Amniotic epithelial cell (primary cell): ENCODE results near the gene ATAD1.

ENCODE experiments used
- DNase-seq: peaks from one replicate; pipeline ENCODE4 v3.0.0-alpha.2; 2010; ENCODE audit warnings: low read depth

Gene ATAD1

DNA sequence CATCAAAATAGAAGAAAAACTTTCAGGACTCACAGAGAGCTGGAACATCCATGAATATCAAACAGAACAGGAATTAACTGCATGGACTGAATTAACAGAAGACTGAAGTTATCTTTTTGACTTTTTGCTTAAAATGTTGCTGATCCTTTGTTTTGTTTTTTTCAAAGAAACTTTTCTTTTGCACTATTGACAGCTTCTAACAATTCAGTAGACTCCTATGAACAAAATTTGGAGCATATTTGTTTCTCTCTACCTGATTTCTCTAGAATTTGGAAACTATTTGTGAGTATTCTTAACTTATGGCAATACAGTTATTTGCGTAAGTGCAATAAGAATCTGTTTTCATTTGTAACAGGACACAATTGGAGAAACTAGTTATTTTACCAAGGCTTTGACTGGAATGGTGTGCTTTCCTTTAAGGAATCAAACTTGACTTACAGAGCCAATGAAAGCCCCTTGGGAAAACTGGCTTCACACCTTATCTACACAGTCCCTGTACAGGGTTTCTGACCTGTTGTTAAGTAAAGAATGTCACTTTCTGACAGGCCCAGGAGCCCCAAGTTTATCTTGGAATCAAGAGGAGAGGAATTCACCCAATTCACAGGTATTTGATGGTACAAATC, 16.1 kb downstream of the ATAD1 start:
- DNase-seq = peak; percentile 14

DNA sequence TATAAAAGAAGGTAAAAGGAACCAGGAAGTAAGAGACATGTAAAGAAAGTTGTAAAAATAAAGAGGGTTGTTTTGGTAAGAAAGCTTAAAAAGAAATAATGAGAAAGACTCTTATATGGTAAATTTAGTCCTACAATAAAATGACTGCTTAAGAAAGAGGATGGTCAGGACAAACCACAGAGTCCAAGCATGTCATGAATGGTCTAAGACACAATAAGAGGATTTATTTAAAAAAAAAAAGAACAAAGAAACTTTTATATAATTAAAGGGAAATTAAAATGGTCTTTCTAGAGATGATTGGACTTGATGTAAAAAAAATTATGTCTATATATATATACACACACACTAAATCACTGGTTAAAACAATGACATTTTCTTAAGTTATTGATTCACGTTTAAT, 18.2 kb downstream of the ATAD1 start:
- no peak for DNase-seq

DNA sequence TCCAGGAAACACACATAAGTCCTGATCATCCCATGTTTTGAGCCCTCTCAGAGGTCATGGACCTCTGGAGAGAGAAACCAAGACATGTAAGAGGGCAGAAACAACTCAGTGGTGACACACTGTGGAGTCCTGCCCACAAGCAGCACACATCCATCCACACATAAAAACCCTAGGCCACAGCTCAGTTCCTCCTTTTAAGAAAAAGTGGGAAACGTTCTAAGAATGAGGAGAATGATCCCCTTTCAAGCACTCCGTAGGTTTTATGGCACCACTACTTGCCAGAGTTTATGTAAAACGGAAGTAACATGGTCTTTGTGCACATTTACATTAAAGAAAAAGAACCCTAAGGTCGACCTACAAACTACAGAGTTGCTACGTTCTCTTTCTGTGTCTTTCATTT, 19.9 kb downstream of the ATAD1 start:
- no peak for DNase-seq

DNA sequence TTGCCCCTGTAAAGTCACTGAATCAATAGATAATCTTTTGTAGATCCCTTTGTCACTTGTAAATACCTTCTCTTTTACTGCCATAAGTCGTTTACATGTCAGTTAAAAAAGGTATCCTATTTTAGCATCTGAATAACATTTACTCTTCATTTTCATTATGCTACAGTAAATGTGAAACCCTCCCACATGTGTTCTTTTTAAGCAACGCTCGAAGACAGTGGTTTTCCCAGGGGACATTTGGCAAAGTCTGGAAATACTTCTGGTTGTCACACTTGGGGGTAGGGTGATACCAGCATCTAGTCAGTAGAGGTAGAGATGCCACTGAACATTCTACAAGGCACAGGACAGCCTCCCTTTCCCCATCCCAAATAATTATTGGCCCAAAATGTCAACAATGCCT, 23.7 kb downstream of the ATAD1 start:
- DNase-seq = no peak

DNA sequence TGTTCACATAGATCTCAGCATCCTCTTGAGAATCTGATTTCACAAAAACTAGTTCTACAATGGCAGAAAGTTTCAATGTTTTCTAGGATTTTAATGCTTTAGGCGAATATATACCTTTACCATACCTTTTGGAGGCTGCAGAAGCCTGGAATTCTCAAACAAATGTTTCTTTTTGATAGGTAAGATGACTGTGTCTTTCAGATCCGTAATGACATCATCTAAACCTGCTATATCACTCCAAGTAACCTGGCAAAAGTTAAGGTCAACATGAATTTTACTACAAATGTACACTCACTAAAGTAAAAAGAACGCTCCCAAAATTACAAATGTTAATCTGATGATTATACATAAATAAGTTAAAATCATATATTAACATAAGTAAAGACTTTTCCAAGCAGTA, 27.8 kb downstream of the ATAD1 start:
- no peak for DNase-seq

DNA sequence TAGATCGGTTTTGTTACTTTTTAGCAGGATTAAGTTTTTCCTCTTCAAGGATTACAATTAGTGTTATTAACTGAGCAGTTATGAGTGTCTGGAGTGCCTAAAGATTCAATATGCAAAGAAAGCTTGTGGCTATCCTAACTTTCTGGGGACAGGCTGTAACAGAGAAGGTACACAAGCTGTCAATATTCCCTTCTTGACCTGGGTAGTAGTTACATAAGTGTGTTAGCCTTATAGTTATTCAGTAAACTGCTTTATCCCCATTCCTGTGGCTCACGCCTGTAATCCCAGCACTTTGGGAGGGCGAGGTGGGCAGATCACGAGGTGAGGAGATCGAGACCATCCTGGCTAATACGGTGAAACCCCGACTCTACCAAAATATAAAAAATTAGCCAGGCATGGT, 31.6 kb downstream of the ATAD1 start:
- DNase-seq = no peak

DNA sequence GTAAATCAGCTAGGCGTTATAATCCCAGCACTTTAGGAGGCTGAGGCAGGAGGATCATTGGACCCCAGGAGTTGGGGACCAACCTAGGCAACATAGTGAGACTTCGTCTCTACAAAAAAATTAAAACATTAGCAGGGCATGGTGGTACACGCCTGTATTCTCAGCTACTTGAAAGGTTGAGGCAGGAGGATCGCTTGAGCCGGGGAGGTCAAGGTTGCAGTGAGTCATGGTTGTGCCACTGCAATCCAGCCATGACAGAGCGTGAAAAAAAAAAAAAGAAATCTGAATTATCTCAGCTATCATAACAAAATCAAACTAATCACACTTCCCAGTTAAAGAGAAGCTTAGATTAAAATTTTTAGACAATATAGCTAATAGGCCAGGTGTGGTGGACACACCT, 35.3 kb downstream of the ATAD1 start:
- no peak for DNase-seq

DNA sequence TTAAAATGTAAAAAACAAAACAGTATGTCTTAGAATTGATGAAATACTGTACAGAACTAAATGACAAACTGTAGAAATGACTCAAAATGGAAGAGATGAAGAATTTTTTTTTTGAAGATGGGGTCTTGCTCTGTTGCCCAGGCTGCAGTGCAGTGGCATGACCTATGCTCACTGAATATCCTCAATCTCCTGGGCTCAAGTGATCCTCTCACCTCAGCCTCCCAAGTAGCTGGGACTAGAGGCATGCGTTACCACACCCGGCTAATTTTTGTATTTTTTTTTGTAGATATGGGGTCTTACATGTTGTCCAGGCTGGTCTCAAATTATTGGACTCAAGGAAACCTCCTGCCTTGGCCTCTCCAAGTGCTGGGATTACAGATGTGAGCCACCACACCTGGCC, 36.5 kb downstream of the ATAD1 start:
- no peak for DNase-seq

DNA sequence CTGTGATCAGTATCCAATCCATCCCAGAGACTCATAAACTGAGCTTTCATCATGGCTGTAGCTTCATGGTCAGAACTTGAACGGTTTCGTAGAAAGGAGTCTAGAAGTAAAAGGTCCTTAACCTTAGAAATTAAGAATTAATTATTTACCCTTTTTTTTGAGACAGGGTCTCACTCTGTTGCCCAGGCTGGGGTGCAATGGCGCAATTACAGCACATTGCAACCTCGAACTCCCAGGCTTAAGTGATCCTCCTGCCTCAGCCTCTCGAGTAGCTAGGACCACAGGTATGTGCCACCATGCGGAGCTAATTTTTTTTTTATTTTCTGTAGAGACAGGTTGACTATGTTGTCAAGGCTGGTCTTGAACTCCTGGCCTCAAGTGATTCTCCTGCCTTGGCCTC, 41.7 kb downstream of the ATAD1 start:
- DNase-seq = no peak

DNA sequence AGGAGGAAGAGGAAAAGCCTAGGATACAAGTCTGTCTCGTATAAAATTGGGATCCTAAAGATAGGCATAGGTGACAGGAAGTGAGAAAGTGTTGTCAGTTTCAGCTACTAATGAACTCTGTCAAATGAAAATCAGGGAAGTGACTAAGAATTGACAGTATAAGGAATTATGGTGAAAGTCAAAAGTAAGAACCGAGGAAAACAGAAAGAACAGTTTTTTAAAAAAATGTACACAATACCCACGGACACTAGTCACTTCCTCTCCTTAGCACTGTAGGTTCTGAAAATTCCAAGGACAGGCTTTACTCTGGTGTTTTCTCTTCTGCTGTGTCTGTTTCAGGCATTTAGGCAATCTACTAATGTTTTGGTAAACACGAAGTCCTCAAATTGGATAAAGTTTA, 42.3 kb downstream of the ATAD1 start:
- peak; percentile 47 for DNase-seq

DNA sequence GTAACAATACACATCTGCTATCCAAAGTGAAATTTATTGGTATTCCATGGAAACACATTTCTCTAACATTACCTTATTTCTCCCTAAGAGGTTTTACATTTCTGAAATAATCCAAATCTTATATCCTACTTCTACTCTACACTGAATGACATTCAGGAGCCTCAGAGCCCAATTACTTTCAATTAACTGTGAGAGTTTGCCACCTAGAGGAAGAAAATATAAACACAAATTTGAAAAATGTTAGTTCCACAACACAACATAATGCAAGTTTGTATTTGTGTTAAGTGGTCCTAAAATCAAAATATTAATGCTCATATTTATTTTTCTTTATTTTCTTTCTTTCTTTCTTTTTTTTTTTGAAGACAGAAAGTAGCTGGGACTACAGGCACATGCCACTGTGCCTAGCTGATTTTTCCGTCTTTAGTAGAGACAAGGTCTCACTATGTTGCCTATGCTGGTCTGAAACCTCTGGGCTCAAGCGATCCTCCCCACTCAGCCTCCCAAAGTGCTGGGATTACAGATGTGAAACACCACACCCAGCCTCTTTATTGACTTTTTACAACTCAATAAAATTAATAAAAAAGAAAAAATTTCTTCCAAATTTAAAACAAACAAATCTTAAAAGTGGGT, 46.0 kb downstream of the ATAD1 start:
- DNase-seq = peak; percentile 46

DNA sequence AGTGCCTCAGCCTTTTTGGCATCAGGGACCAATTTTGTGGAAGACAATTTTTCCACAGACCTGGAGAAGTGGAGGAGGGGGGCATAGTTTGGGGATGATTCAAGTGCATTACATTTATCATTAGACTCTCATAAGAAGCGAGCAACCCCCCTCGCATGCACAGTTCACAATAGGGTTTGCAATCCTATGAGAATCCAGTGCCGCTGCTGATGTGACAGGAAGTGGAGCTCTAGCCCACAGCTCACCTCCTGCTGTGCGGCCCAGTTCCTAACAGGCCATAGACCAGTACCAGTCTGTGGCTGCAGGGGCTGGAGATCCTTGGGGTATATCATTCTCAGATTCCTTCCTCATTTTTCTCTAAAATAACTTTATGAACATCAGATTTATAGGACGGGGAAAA, 50.8 kb downstream of the ATAD1 start:
- peak; percentile 61 for DNase-seq

DNA sequence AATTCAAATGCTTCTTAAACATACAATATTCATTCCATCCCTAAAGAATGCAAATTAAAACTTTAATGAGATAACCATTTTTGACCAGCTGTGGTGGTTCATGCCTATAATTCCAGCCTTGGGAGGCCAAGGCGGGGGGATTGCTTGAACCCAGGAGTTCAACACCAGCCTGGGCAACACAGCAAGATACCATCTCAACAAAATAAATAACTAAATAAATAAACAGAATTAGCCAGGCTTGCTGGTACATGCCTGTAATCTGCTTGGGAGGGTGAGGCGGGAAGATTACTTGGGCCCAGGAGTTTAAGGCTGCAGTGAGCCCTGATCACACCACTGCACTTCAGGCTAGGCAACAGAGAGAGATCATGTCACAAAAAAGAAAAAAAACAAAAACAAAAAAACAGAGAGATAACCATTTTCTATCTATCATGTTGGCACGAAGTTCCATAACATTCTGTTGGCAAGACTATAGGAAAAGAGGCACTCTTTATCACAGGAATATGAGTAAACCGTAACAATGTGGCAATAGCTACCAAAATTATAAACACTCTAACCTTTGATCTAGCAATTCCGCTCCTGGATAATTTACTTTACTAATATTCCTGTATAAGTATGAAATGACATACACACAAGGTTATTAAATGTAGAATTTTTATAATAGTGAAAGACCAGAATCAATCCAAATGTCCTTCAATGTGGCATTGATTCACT, 52.2 kb downstream of the ATAD1 start:
- DNase-seq = no peak

DNA sequence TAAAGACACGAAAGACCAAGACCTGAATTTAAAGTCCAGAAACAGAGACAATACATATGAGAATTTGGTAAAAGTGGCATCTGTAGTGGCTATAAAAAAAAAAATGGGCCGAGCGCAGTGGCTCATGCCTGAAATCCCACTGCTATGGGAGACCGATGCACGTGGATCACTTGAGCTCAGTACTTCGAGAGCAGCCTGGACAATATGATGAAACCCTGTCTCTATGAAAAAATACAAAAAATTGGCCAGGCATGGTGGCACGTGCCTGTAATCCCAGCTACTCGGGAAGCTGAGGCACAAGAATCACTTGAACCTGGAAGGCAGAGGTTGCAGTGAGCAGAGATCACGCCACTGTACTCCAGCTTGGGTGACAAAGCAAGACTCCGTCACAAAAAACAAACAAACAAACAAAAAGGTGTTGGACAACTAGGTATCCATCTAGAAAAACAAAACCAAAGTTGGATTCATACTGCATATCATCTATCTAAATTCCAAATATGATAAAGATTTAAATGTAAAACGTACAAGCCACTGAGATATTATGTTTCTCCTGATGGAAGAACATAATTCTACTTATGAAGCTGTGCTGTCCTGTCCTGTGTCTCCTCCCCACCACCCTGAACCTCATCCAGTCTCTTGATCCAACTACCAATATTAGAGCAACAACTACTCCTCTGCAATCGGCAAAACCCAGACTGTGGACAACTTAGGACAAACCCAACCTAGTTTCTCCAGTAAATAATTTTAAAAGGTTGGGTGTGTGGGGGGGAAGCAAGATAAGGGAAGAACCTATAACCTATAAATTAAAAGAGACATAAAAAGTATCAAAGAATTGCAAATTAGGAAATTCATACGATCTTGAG, 53.7 kb downstream of the ATAD1 start:
- no peak for DNase-seq

DNA sequence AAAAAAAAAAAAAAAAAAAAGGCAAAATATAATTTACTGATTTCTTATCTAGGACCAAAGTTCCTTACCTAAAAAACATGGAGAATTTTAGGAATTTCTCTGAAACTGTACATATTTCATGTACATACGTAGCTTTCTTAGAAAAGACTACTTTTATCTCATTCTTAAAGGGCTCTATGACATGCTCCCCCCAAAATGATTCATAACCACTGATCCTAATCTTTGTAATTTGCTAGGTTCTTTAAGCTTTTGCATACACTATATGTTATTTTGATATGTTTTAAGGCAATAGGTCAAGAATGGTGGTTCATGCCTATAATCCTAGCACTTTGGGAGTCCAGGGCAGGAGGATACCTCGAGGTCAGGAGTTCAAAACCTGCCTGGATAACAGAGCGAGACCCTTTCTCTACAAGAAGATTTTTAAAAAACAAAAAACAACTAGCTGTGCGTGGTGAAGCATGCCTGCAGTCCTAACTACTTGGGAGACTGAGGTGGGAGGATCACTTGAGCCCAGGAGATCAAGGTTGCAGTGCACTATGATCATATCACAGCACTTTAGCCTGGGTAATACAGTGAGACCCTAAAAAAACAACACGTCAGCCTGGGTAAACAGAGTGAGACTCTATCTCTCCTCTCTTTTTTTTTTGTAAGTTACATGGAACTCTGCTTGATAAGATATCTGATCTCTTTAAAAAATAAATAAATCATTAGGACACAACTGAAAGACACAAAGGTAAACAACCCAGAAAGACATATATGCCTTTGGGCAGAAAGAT, 54.8 kb downstream of the ATAD1 start:
- peak; percentile 84 for DNase-seq

DNA sequence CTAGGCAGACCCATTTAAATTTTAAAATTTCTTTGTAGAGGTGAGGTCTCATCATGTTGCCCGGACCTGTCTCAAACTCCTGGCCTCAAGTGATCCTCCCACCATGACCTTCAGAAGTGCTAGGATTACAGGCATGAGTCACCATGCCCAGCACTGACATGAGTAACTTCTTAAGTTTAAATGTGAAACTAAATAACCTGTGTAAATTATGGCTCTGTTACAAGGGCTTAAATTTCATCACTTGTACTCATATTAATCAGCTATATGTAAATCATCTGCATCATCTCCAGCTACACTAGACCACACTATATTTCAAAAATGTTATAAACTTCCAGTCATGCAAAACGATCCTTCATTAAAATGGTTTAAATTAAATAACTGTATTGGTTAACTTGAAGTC, 56.1 kb downstream of the ATAD1 start:
- DNase-seq = peak; percentile 98

DNA sequence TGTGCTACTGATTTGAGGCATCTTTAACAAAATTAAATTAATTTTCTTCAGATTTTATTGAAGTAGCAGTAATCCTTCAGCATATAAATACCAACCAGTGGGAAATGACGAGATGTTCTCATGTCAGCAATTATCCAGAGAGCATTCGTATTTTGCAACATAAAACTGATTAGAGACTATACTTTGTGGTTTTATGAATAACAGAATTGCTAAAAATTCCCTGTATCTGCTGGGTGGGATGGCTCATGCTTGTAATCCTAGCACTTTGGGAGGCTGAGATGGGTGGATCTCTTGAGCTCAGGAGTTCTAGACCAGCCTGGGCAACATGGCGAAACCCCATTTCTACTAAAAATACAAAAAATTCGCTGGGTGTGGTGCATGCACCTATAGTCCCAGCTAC, 56.9 kb downstream of the ATAD1 start:
- DNase-seq = peak; percentile 97

DNA sequence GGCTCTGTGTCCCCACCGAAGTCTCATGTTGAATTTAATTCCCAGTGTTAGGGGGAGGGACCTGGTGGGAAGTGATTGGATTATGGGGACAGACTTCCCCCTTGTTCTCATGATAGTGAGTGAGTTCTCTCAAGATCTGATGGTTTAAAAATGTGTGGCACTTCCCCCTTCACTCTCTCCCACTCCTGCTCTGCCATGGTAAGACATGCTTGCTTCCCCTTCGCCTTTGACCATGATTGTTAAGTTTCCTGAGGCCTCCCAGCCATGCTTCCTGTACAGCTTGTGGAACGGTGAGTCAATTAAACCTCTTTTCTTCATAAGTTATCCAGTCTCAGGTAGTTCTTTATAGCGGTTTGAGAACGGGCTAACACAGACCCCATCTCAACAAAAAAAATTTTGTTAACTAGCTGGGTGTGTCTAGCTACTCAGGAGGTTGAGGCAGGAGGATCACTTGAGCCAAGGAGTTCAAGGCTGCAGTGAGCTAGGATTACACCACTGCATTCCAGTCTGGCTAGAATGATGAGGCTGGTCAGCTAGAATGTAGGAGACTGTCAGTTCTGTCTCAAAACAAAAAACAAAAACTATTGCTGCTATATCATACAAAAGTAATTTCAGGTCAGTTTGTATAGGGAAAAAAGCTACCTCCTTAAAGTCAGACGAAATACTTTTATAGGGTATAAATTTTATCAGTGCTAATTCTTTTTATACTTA, 57.7 kb downstream of the ATAD1 start:
- DNase-seq = peak; percentile 81

DNA sequence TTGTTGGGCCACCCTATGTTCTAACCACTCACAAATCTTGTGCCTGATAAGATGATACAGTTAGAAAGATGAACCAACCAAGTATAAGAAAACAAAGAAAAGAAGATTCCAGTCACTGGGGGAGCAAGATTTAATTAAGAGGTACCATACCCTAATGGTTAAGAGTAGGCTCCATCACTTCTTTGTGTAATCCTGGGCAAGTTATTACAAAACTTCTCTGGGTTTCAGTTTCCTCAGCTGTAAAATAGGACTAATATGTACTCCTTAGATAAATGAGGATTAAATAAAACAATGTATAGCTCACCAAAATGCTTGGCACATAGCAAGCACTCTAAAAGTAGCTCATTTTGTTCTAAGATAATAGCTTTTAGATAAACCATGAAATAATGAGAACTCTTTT, 58.5 kb downstream of the ATAD1 start:
- peak; percentile 40 for DNase-seq

DNA sequence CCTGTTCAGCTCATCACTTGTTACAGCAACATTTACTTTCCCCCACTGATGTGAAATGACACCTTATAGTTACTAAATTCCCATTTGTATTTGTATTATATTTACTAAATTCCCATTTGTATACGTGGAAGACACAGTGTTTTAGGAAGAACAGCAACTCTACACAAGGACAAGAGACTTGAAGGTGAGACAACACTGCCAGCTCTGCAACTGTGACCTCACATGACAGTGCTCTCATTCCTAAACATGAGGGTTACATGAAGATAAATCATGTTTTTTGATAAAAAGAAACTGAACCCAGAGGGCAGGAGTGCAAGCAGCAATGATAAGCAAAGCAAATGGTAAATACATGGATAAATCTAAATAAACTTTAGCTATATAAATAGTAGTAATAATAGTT, 60.3 kb downstream of the ATAD1 start:
- no peak for DNase-seq
